Renal cortical epithelial cell (primary cell): Measurements from ENCODE around the gene FGFR1OP2. TPM values are rescaled to one million over a fixed set of nuclear protein-coding genes. Genes with fewer than 3 reads are reported as not detected.
A peak's percentile ranks its signal among the peaks of the same experiment; 100 is the strongest.
"Not testable (repeated sequence)": the region's sequence is repeated elsewhere in the genome, so short reads cannot be mapped to it uniquely, and the experiment has no call there.

ENCODE experiments used
- DNase-seq: peaks from one replicate; pipeline ENCODE4 v3.0.0-alpha.2; 2011; ENCODE audit warnings: low read depth
- total RNA-seq: library from RNA; depleted of rRNA; stranded (reverse); fragments of >200 nt; gene quantifications from 2 replicates; pipeline ENCODE4 v1.2.3, GENCODE V29; 2014

Gene FGFR1OP2
- total RNA-seq, 1 donor from 2014 or later: 69.9 TPM

- no peak for DNase-seq
These were observed 2.9 kb downstream of the FGFR1OP2 start for GRCh38 chr12:26941215-26941594.

GRCh38 chr12:26948309-26948708 lies 10.0 kb downstream of the FGFR1OP2 start:
- DNase-seq: no peak

DNA sequence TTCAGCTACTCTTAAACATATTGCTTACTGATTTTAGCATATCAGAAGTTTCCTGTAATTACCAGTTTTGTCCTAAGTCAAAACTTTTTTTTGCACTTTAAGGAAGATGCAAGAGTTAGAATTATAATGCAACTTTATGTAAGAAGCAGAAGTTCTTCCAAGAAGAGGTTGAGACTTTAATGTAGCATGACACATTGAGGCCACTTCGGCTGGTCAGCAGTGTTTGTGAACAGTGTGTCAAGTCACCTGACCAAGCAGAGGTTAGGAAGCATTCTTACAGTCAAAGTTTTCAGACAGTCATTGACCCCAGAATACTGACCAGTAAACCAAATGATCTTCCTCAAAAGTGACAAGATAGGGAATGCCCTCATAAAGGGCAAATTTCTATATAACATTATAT lies 15.2 kb downstream of the FGFR1OP2 start:
- peak; percentile 69 for DNase-seq

DNA sequence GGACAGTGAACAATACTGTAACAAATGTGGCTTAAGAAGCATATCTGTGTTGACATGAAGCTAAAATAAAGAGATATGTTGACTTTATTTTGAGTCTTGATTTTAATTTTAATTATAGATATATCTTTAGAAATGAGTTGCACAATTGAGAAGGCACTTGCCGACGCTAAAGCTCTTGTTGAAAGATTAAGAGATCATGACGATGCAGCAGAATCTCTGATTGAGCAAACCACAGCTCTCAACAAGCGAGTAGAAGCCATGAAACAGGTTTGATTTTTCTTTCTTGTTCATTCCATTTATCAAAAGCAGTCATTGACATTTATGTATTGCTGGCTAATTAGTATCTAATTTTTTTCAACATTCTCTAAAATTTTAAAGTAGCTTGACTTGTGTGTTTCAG lies 15.8 kb downstream of the FGFR1OP2 start:
- DNase-seq: no peak

DNA sequence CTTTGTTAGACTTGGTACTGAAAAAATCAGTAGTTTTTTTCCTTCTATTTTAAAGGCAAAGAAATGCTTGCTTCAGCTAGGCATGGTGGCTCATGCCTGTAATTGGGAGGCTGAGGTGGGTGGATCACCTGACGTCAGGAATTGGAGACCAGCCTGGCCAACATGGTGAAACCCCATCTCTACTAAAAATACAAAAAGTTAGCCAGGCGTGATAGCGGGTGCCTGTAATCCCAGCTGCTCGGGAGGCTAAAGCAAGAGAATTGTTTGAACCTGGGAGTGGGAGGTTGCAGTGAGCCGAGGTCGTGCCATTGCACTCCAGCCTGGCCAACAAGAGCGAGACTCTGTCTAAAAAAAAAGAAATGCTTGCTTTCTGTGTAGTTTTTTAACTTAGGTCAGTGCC lies 23.1 kb downstream of the FGFR1OP2 start:
- not testable (repeated sequence) for DNase-seq

- no peak for DNase-seq
These were observed 23.5 kb downstream of the FGFR1OP2 start for GRCh38 chr12:26961803-26962202.

- no peak for DNase-seq
These were observed 25.1 kb downstream of the FGFR1OP2 start for GRCh38 chr12:26963413-26963812.

DNA sequence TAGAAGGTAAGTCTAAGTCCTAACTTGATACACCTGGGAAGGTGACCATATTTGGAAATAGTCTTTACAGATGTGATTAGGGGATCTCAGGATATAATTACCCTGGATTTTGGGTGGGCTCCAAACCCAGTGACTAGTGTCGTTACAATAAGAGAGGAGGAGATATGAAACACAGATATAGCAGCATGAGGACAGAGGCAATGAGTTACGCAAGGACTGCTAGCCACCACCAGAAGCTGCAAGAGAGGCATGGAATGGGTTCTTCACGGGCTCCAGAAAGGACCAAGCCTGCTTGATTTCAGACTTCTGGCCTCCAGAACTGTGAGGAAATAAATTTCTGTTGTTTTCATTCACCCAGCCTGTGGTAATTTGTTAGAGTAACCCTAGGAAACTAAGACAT lies 28.6 kb downstream of the FGFR1OP2 start:
- DNase-seq: no peak

DNA sequence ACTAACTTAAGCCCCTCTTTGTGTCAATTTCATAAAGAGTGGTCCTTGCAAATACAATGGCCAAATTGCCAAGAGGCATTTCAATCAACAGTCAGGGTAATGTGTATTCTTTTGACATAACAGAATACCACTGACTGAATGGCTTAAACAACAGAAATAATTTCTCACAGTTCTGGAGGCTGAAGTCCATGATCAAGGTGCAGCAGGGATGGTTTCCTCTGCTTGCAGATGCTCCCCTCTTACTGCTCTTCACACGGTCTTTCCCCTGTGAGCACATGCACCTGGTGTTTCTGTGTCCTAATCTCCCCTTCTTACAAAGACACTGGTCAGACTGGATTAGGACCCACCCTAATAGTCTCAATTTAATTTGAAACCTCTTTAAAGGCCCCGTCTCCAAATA lies 31.9 kb downstream of the FGFR1OP2 start:
- no peak for DNase-seq

- no peak for DNase-seq
These were observed 33.7 kb downstream of the FGFR1OP2 start for GRCh38 chr12:26971963-26972362.

DNA sequence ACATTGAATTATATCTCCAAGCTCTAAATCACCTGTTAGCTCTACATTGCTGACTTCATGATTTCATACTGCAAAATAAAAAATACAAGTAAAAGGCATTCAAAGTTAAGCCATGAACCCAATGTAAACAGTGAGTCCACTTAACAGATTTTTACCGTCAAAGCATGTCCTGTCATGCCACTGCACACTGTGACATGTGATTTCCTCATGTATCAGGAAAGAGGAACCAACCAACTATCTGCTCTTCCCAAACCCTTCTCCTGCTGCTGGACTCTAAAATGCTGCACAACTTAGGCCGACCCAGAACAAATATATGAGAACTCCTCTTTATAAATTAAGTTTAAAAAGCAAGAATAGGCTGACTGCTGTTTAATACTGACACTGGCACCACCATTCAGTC lies 38.4 kb downstream of the FGFR1OP2 start:
- no peak for DNase-seq

GRCh38 chr12:26978801-26979200 lies 40.5 kb downstream of the FGFR1OP2 start:
- DNase-seq: no peak

DNA sequence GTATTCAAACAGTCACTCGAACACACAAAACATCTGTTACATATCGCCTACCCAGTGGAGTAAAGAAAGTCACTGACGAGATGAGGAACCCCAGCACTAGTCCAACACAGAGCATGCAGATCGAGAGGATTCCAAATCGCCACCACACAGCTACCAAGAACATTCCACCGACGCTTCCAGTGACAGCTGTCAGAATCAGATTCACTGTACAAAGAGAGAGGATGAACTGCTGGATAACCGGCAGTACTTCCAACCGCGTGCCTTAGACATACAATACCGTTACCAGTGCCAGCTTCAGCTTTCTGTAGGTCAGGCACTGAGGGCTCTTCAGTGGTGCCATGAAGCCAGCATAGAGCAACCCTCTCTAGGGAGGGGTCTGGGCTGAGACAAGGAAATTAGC lies 41.5 kb downstream of the FGFR1OP2 start:
- DNase-seq: no peak

- no peak for DNase-seq
These were observed 44.6 kb downstream of the FGFR1OP2 start for GRCh38 chr12:26982866-26983265.

DNA sequence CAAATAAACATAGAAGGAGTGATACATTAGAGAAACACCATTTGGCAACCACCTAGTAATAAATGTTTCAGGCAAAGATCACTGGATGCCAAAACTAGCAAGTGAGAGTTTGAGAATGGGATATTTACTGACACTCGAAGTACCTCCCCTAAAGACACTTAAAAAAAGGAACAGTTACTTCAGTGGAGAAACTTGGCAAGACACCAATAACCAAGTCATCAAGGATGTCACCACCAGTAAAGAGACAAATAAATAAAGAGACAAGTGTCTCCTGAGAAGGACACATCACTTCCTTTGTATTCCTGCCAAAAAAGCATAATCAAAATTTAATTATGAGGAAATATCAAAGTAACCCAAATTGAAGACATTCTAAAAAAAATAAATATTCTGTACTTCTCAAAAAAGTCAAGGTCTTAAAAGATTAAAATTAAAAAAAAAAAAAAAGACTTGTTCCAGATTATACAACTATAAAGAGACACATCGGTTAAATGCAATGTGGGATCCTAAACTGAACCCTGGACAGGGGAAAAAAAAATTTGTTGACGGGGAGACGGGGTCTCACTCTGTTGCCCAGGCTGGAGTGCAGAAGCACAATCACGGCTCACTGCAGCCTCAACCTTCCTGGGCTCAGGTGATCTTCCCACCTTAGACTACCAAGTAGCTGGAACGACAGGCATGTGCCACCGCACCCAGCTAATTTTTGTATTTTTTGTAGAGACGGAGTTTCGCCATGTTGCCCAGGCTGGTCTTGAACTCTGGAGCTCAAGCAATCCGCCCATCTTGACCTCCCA lies 49.6 kb downstream of the FGFR1OP2 start:
- no peak for DNase-seq

DNA sequence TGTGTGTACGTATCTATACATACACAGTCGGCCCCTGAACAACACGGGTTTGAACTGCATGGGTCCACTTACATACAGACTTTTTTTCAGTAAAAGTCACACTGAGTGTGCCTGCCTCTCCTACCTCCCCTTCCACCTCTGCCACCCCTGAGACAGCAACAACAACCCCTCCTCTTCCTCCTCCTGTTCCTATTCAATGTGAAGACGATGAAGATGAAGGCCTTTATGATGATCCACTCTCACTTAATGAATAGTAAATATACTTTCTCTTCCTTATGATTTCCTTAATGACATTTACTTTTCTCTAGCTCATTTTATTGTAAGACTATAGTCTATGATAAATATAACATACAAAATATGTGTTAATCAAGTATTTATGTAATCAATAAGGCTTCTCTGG lies 50.4 kb downstream of the FGFR1OP2 start:
- DNase-seq: no peak

- DNase-seq: no peak
These were observed 51.6 kb downstream of the FGFR1OP2 start for GRCh38 chr12:26989873-26990272.

- DNase-seq: no peak
These were observed 53.6 kb downstream of the FGFR1OP2 start for GRCh38 chr12:26991826-26992225.

DNA sequence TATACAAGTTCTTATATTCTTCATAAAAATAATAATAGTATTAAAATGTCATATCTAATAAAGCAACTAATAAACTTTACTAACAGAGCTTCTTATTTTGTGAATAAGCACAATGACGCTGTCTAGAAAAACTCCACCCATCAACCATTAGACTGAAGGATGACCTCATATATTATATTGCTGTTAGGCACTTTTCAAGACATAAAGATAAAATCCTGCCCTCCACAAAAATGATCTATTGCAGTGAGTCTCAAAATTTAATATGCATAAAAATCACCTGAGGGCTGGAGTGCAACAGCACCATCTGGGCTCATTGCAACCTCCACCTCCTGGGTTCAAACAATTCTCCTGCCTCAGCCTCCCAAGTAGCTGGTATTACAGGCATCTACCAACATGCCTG lies 55.8 kb downstream of the FGFR1OP2 start:
- DNase-seq: no peak

DNA sequence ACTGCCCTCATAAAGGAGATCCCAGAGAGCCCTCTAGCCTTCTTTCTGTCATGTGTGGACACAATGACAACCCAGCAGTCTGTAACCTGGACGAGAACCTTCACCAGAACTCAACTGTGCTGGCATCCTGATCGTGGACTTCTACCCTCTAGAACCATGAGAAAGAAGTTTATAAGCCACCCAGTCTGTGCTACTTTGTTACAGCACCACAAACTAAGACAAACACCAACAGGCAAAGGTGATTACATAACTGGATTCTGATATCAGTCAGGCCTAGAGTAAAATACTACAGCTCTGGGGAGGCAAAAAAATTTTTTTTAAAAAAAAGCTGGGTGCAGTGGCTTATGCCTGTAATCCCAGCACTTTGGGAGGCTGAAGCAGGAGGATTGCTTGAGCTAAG lies 57.4 kb downstream of the FGFR1OP2 start:
- DNase-seq: no peak

DNA sequence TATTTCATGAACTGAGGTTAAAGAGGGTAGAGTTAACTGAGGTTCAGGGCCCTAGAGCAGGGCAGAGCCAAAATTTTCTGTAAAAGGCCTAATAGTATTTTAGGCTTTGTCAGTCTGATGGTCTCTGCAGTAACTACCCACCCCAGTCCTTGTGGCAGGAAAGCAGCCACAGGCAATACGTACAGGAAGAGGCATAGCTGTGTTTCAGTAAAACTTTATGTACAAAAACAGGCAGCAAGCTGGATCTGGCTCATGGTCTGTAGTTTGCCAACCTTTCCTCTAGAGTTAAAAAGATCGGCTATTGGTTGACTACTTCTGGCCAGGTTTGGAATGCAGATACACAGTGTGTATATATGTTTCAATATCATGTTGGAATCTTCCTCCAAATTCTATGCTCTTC lies 58.7 kb downstream of the FGFR1OP2 start:
- no peak for DNase-seq

GRCh38 chr12:27000961-27001360 lies 62.7 kb downstream of the FGFR1OP2 start:
- DNase-seq: no peak

DNA sequence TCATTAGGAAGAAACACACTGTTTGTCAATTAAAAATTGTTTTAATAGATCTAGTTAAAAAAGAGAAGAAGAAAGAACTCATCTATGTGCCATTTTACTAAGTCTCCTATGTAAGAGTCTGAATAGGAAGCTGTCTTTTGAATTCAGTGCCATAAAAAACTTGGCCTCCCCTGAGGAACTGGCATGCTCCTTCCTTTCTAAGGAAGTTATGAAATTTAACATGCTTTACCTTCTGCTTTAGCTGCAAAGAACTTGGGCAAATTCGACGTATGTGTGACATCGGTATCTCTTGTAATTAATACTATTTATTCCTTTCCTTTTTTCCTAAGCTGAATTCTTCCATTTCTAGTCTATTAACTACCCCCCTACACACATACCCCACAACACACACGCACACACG lies 63.4 kb downstream of the FGFR1OP2 start:
- no peak for DNase-seq

DNA sequence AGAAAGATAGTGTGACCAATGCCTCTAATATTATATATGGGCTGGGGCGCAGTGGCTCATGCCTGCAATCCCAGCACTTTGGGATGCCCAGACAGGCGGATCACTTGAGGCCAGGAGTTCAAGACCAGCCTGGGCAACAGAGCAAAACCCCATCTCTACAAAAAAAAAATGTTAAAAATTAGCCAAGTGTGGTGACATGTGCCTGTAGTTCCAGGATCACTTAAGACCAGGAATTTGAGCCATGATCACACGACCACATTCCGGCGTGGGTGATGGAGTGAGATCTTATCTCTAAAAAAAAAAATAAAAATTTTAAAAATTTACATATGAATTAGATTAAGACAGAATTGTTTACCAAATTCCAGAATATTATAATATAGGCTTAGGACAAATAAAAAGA lies 63.9 kb downstream of the FGFR1OP2 start:
- peak; percentile 48 for DNase-seq
